Measurements from ENCODE around the gene SIGLEC15. TPM values are rescaled to one million over a fixed set of nuclear protein-coding genes. Genes with fewer than 3 reads are reported as not detected.

Gene SIGLEC15
- total RNA-seq, 1 experiment from 2014 or later, result not detected

- TF ChIP-seq POLR2AphosphoS5 (IDR thresholded peaks at IDR 0.05; ENCODE audit: low read depth, low read length), result no peak; the same call in 1 of the 2 replicates
- peak; percentile 75; the same call in 1 of the 2 replicates for TF ChIP-seq CEBPB (IDR thresholded peaks at IDR 0.05; ENCODE audit: low read depth)
- peak; percentile 98 for TF ChIP-seq FOSL1 (IDR thresholded peaks at IDR 0.05; ENCODE audit: low read depth)
- TF ChIP-seq EZH2phosphoT487 (IDR thresholded peaks at IDR 0.05; ENCODE audit: borderline replicate concordance), result no peak
- TF ChIP-seq, protein P1, sequence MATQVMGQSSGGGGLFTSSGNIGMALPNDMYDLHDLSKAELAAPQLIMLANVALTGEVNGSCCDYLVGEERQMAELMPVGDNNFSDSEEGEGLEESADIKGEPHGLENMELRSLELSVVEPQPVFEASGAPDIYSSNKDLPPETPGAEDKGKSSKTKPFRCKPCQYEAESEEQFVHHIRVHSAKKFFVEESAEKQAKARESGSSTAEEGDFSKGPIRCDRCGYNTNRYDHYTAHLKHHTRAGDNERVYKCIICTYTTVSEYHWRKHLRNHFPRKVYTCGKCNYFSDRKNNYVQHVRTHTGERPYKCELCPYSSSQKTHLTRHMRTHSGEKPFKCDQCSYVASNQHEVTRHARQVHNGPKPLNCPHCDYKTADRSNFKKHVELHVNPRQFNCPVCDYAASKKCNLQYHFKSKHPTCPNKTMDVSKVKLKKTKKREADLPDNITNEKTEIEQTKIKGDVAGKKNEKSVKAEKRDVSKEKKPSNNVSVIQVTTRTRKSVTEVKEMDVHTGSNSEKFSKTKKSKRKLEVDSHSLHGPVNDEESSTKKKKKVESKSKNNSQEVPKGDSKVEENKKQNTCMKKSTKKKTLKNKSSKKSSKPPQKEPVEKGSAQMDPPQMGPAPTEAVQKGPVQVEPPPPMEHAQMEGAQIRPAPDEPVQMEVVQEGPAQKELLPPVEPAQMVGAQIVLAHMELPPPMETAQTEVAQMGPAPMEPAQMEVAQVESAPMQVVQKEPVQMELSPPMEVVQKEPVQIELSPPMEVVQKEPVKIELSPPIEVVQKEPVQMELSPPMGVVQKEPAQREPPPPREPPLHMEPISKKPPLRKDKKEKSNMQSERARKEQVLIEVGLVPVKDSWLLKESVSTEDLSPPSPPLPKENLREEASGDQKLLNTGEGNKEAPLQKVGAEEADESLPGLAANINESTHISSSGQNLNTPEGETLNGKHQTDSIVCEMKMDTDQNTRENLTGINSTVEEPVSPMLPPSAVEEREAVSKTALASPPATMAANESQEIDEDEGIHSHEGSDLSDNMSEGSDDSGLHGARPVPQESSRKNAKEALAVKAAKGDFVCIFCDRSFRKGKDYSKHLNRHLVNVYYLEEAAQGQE (IDR thresholded peaks at IDR 0.05; ENCODE audit: low read depth), result no peak
- no peak for TF ChIP-seq ATF3 (IDR thresholded peaks at IDR 0.05)
- TF ChIP-seq ZBTB33 (IDR thresholded peaks at IDR 0.05; ENCODE audit: extremely low read depth, insufficient replicate concordance, low read length), result no peak
Measured at GRCh38 chr18:45802814-45803492, 22.5 kb upstream of the SIGLEC15 start (continued).
